ENCODE data around the gene CRABP2. TPM values are rescaled to one million over a fixed set of nuclear protein-coding genes. Genes with fewer than 3 reads are reported as not detected.

Gene CRABP2
- total and polyA plus RNA-seq, 2 of the 13 experiments (the other 11 are each of a cell fraction or from before 2014, with no cell fraction given) = 0.40 to 0.60 TPM

- TF ChIP-seq, protein P1, sequence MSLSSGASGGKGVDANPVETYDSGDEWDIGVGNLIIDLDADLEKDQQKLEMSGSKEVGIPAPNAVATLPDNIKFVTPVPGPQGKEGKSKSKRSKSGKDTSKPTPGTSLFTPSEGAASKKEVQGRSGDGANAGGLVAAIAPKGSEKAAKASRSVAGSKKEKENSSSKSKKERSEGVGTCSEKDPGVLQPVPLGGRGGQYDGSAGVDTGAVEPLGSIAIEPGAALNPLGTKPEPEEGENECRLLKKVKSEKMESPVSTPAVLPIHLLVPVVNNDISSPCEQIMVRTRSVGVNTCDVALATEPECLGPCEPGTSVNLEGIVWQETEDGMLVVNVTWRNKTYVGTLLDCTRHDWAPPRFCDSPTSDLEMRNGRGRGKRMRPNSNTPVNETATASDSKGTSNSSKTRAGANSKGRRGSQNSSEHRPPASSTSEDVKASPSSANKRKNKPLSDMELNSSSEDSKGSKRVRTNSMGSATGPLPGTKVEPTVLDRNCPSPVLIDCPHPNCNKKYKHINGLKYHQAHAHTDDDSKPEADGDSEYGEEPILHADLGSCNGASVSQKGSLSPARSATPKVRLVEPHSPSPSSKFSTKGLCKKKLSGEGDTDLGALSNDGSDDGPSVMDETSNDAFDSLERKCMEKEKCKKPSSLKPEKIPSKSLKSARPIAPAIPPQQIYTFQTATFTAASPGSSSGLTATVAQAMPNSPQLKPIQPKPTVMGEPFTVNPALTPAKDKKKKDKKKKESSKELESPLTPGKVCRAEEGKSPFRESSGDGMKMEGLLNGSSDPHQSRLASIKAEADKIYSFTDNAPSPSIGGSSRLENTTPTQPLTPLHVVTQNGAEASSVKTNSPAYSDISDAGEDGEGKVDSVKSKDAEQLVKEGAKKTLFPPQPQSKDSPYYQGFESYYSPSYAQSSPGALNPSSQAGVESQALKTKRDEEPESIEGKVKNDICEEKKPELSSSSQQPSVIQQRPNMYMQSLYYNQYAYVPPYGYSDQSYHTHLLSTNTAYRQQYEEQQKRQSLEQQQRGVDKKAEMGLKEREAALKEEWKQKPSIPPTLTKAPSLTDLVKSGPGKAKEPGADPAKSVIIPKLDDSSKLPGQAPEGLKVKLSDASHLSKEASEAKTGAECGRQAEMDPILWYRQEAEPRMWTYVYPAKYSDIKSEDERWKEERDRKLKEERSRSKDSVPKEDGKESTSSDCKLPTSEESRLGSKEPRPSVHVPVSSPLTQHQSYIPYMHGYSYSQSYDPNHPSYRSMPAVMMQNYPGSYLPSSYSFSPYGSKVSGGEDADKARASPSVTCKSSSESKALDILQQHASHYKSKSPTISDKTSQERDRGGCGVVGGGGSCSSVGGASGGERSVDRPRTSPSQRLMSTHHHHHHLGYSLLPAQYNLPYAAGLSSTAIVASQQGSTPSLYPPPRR (CRISPR knock-in tag; IDR thresholded peaks at IDR 0.05; ENCODE audit: borderline replicate concordance) = no peak
- TF ChIP-seq ZNF547 (CRISPR knock-in tag; IDR thresholded peaks at IDR 0.05) (no peak; the same call in 1 of the 2 replicates), KLF16 (CRISPR knock-in tag; IDR thresholded peaks at IDR 0.05) (peak in 1 of 2 experiments; percentile 41; a peak in 1 of 4 replicates), ZNF205 (CRISPR knock-in tag; IDR thresholded peaks at IDR 0.05) (peak; percentile 19; the same call in 1 of the 2 replicates), TOPORS (CRISPR knock-in tag; IDR thresholded peaks at IDR 0.05) (no peak), ZMAT5 (CRISPR knock-in tag; IDR thresholded peaks at IDR 0.05; ENCODE audit: borderline replicate concordance, low read depth) (no peak), SMARCE1 (IDR thresholded peaks at IDR 0.05; ENCODE audit: borderline replicate concordance) (no peak), ZNF230 (CRISPR knock-in tag; IDR thresholded peaks at IDR 0.05) (no peak), TEAD3 (CRISPR knock-in tag; optimal IDR thresholded peaks at IDR 0.05; ENCODE audit: borderline replicate concordance) (peak; percentile 39), MTF1 (CRISPR knock-in tag; IDR thresholded peaks at IDR 0.05) (no peak), CHD2 (IDR thresholded peaks at IDR 0.05; ENCODE audit: low read depth, low read length) (no peak), KDM3A (CRISPR knock-in tag; IDR thresholded peaks at IDR 0.05; ENCODE audit: low read depth) (no peak), MAZ (IDR thresholded peaks at IDR 0.05; ENCODE audit: borderline replicate concordance, low read depth, low read length) (peak; percentile 68; the same call in 1 of the 2 replicates), MAZ (CRISPR knock-in tag; IDR thresholded peaks at IDR 0.05; ENCODE audit: low read depth) (no peak), ZNF841 (CRISPR knock-in tag; IDR thresholded peaks at IDR 0.05; ENCODE audit: borderline replicate concordance) (no peak), SP4 (CRISPR knock-in tag; IDR thresholded peaks at IDR 0.05) (no peak)
- TF ChIP-seq, protein P2, sequence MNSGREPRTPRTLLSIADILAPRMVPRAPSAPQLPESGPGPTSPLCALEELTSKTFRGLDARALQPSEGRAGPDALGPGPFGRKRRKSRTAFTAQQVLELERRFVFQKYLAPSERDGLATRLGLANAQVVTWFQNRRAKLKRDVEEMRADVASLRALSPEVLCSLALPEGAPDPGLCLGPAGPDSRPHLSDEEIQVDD (CRISPR knock-in tag; IDR thresholded peaks at IDR 0.05; ENCODE audit: borderline replicate concordance) = no peak
- TF ChIP-seq, protein P3, sequence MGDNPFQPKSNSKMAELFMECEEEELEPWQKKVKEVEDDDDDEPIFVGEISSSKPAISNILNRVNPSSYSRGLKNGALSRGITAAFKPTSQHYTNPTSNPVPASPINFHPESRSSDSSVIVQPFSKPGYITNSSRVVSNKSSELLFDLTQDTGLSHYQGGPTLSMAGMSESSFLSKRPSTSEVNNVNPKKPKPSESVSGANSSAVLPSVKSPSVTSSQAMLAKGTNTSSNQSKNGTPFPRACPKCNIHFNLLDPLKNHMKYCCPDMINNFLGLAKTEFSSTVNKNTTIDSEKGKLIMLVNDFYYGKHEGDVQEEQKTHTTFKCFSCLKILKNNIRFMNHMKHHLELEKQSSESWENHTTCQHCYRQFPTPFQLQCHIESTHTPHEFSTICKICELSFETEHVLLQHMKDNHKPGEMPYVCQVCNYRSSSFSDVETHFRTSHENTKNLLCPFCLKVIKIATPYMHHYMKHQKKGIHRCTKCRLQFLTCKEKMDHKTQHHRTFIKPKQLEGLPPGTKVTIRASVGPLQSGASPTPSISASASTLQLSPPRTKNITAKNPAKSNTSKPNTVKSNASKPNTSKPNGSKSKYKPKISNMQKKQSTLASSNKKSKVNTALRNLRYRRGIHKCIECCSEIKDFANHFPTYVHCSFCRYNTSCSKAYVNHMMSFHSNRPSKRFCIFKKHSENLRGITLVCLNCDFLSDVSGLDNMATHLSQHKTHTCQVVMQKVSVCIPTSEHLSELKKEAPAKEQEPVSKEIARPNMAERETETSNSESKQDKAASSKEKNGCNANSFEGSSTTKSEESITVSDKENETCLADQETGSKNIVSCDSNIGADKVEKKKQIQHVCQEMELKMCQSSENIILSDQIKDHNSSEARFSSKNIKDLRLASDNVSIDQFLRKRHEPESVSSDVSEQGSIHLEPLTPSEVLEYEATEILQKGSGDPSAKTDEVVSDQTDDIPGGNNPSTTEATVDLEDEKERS (CRISPR knock-in tag; IDR thresholded peaks at IDR 0.05) = 0 out of 2 replicates have a peak, but pooled peaks have one; percentile 42
Observed at GRCh38 chr1:156689035-156689952, 16.1 kb downstream of the CRABP2 start (continued).
